HEK293 (cell line): ENCODE results near the gene MLPH.

Experiments used
- CTCF ChIA-PET: fragments of 350-600 bp; formaldehyde crosslinking; extraction: SDS; loops from one replicate; lab custom pipeline; 2021; ENCODE audit warnings: antibody characterized with exemption; lab: Yijun Ruan, JAX
- POLR2A ChIA-PET: fragments of 300-600 bp; formaldehyde crosslinking; extraction: SDS; loops from one replicate; lab custom pipeline; 2020; ENCODE audit warnings: antibody characterized with exemption, inconsistent platforms; lab: Yijun Ruan, JAX
- H3K27ac ChIP-seq: fragments of 200-500 bp; sonication (Bioruptor generic); 2 replicates; pipeline ENCODE4 v1.5.1; 2014; ENCODE audit warnings: low read depth, low read length, control low read depth, inconsistent platforms; ENCODE audit errors: extremely low read depth
- H3K36me3 ChIP-seq, 2 experiments: fragments of 200-500 bp in 1 of 2; sonication (Bioruptor generic) in 1 of 2; 1 replicate in 1 of 2; 2 replicates in 1 of 2; pipeline ENCODE4 v1.5.1; 2014 to 2017; ENCODE audit warnings: inconsistent platforms in 2 of 2, low read length in 2 of 2; ENCODE audit not compliant: control insufficient read depth in 2 of 2, insufficient read depth in 1 of 2
- H3K4me1 ChIP-seq: fragments of 200-500 bp; sonication (Bioruptor generic); 2 replicates; pipeline ENCODE4 v1.5.1; 2014; ENCODE audit warnings: mild to moderate bottlenecking, low read length, inconsistent platforms; ENCODE audit not compliant: control insufficient read depth, insufficient read depth
- H3K4me3 ChIP-seq: 2 replicates; pipeline ENCODE4 v1.5.1; 2011; ENCODE audit warnings: low read depth, mild to moderate bottlenecking, control low read depth, low read length, moderate library complexity
- H3K9me3 ChIP-seq: fragments of 200-500 bp; sonication (Bioruptor generic); 2 replicates; pipeline ENCODE4 v1.5.1; 2014; ENCODE audit warnings: low read depth, low read length, inconsistent platforms; ENCODE audit not compliant: control insufficient read depth, insufficient read depth
- ATF2 ChIP-seq: fragments of 450-650 bp; formaldehyde crosslinking; IDR thresholded peaks from 2 replicates; pipeline ENCODE4 v1.5.1; 2016; ENCODE audit warnings: missing biosample characterization, missing genetic modification characterization, low read depth
- HOXA7 ChIP-seq: sonication (generic); formaldehyde crosslinking; IDR thresholded peaks from 2 replicates; pipeline ENCODE4 v1.8.1; 2022; ENCODE audit warnings: missing genetic modification reagents, borderline replicate concordance
- HOXD13 ChIP-seq: sonication (generic); formaldehyde crosslinking; IDR thresholded peaks from 2 replicates; pipeline ENCODE4 v1.8.0; 2022; ENCODE audit warnings: missing genetic modification reagents, borderline replicate concordance
- PRDM1 ChIP-seq: fragments of 450-650 bp; formaldehyde crosslinking; IDR thresholded peaks from 2 replicates; pipeline ENCODE4; 2016; ENCODE audit warnings: missing biosample characterization, missing genetic modification characterization
- RBAK ChIP-seq: fragments of 450-650 bp; formaldehyde crosslinking; IDR thresholded peaks from 2 replicates; pipeline ENCODE4 v1.5.1; 2016; ENCODE audit warnings: missing biosample characterization, missing genetic modification characterization
- ZBTB17 ChIP-seq: fragments of 450-650 bp; formaldehyde crosslinking; IDR thresholded peaks from 2 replicates; pipeline ENCODE4 v1.5.1; 2016; ENCODE audit warnings: missing biosample characterization, missing genetic modification characterization
- ZFP69B ChIP-seq: fragments of 450-650 bp; formaldehyde crosslinking; IDR thresholded peaks from 2 replicates; pipeline ENCODE4 v1.5.1; 2016; ENCODE audit warnings: missing biosample characterization, missing genetic modification characterization
- ZNF169 ChIP-seq: fragments of 450-650 bp; formaldehyde crosslinking; IDR thresholded peaks from 2 replicates; pipeline ENCODE4 v1.5.1; 2016; ENCODE audit warnings: missing biosample characterization, missing genetic modification characterization
- ZNF184 ChIP-seq: fragments of 450-650 bp; IDR thresholded peaks from 2 replicates; pipeline ENCODE4 v1.5.1; 2018; ENCODE audit warnings: missing biosample characterization, mild to moderate bottlenecking, missing genetic modification characterization
- ZNF23 ChIP-seq: fragments of 450-650 bp; formaldehyde crosslinking; IDR thresholded peaks from 2 replicates; pipeline ENCODE4 v1.5.1; 2016; ENCODE audit warnings: missing biosample characterization, missing genetic modification characterization, borderline replicate concordance
- ZNF239 ChIP-seq: fragments of 450-650 bp; formaldehyde crosslinking; IDR thresholded peaks from 2 replicates; pipeline ENCODE4 v1.5.1; 2016; ENCODE audit warnings: missing biosample characterization, missing genetic modification characterization
- ZNF302 ChIP-seq: fragments of 450-650 bp; formaldehyde crosslinking; IDR thresholded peaks from 2 replicates; pipeline ENCODE4 v1.5.1; 2016; ENCODE audit warnings: missing biosample characterization, missing genetic modification characterization, low read depth
- ZNF335 ChIP-seq: fragments of 450-650 bp; formaldehyde crosslinking; conservative IDR thresholded peaks from 2 replicates; pipeline ENCODE4 v1.5.1; 2016; ENCODE audit warnings: missing biosample characterization, missing genetic modification characterization
- ZNF514 ChIP-seq: fragments of 450-650 bp; formaldehyde crosslinking; IDR thresholded peaks from 2 replicates; pipeline ENCODE4 v1.5.1; 2016; ENCODE audit warnings: missing biosample characterization, missing genetic modification characterization
- ZNF596 ChIP-seq: fragments of 450-650 bp; IDR thresholded peaks from 2 replicates; pipeline ENCODE4 v1.5.0; 2018; ENCODE audit warnings: missing biosample characterization, mild to moderate bottlenecking, missing genetic modification characterization, moderate library complexity
- ZNF664 ChIP-seq: fragments of 450-650 bp; formaldehyde crosslinking; IDR thresholded peaks from 2 replicates; pipeline ENCODE4 v1.5.1; 2016; ENCODE audit warnings: missing biosample characterization, missing genetic modification characterization
- ZNF747 ChIP-seq: fragments of 450-650 bp; formaldehyde crosslinking; IDR thresholded peaks from 2 replicates; pipeline ENCODE4 v1.5.1; 2016; ENCODE audit warnings: missing biosample characterization, missing genetic modification characterization
- ZNF776 ChIP-seq: fragments of 450-650 bp; formaldehyde crosslinking; IDR thresholded peaks from 2 replicates; pipeline ENCODE4 v1.5.0; 2017; ENCODE audit warnings: missing biosample characterization, missing genetic modification characterization, borderline replicate concordance
- ZSCAN16 ChIP-seq: fragments of 450-650 bp; formaldehyde crosslinking; IDR thresholded peaks from 2 replicates; pipeline ENCODE4 v1.5.1; 2016; ENCODE audit warnings: missing biosample characterization, missing genetic modification characterization
- ZXDB ChIP-seq: fragments of 450-650 bp; formaldehyde crosslinking; IDR thresholded peaks from 2 replicates; pipeline ENCODE4 v1.5.1; 2016; ENCODE audit warnings: missing biosample characterization, missing genetic modification characterization
- TF ChIP-seq, protein P1 (sequence below): fragments of 450-650 bp; formaldehyde crosslinking; IDR thresholded peaks from 2 replicates; pipeline ENCODE4; 2016; ENCODE audit warnings: missing biosample characterization, missing genetic modification characterization
- TF ChIP-seq, protein P2 (sequence below): sonication (generic); formaldehyde crosslinking; IDR thresholded peaks from 2 replicates; pipeline ENCODE4 v1.8.1; 2022; ENCODE audit warnings: mild to moderate bottlenecking, moderate library complexity, missing genetic modification reagents
- TF ChIP-seq, protein P3 (sequence below): fragments of 450-650 bp; formaldehyde crosslinking; IDR thresholded peaks from 2 replicates; pipeline ENCODE4 v1.5.1; 2016; ENCODE audit warnings: missing biosample characterization, missing genetic modification characterization

MLPH gene

DNA sequence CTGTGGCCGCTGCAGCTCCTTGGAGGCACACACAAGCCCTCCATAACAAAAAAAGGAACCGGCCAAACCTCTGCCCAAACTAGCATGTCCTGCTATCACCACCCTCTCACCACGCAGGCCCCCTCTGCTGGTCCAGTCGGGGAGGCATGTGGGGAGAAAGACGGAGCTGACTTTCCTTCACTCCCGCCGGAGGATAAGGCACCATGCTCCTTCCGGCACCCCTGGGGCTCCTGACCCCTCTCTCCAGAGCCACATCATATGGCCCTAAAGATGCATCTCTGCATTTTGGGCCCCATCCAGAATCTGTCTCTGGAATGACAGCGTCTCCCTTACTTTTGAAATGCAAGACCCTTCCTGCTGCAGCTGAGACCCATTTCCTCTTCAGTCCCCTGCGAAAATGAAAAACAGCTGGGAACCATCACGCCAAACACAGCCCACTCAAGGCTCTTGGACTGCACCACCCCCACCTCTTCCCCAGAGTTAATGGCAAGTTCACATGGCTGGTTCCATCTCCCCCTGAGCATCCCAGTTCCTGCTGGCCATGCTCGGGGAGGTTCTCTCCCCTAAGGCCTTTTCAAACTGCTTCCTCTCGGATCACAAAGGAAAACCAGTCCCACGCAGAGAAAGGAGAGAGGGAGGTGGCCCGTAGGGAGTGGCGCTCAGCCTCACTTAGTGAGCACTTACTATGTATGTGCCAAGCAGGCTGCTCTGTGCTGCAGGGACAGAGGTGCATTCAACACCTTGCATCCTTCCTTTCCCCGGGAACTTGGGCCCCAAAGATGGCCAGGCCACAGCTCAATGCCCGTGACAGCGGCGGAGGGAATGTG is 35.2 kb upstream of the MLPH start (continued):
- TF ChIP-seq ATF2 (no peak), PRDM1 (no peak), ZNF335 (no peak), ZNF514 (tag by site-specific recombination) (no peak), ZNF23 (tag by site-specific recombination) (no peak)
- TF ChIP-seq, protein P1, sequence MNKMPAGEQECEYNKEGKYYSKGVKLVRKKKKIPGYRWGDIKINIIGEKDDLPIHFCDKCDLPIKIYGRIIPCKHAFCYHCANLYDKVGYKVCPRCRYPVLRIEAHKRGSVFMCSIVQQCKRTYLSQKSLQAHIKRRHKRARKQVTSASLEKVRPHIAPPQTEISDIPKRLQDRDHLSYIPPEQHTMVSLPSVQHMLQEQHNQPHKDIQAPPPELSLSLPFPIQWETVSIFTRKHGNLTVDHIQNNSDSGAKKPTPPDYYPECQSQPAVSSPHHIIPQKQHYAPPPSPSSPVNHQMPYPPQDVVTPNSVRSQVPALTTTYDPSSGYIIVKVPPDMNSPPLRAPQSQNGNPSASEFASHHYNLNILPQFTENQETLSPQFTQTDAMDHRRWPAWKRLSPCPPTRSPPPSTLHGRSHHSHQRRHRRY = no peak

DNA sequence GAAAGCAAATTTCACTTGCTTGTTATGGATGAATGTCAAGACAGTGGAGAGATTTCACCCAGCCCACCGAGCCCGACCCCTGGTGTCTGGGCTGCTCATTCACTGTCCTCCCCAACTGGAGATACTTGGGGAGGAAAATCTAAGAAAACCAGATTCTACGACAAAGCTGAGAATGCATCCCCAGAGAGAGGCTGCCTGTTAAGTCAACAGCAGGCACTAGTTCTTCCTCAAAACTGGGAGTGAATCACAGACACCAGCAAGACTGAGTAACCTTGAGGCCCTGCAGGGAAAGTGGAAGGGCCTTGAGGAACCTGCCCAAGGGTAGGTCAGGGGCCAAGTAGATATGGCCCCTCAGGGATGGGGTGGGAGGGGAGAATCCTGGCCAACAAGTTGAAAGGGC is 34.2 kb upstream of the MLPH start:
- CTCF ChIA-PET = no interaction called here
- no peak overlapping the region for H3K27ac ChIP-seq
- POLR2A ChIA-PET = no interaction called here
- no peaks in the 10 kb centered on the region for H3K36me3 ChIP-seq
- no peaks in the 10 kb centered on the region for H3K9me3 ChIP-seq
- no peak overlapping the region for H3K4me3 ChIP-seq
- H3K4me1 ChIP-seq = no peaks in the 10 kb centered on the region
- TF ChIP-seq ZNF169 = no peak
- no peak for TF ChIP-seq ZBTB17
- no peak for TF ChIP-seq ZNF776 (tag by site-specific recombination)
- TF ChIP-seq RBAK (tag by site-specific recombination) = no peak
- no peak for TF ChIP-seq ZNF596
- no peak for TF ChIP-seq ZSCAN16 (tag by site-specific recombination)
- no peak for TF ChIP-seq ZFP69B (tag by site-specific recombination)
- no peak for TF ChIP-seq ZNF302
- no peak for TF ChIP-seq ZNF184 (tag by site-specific recombination)
- TF ChIP-seq ZNF664 = no peak
- no peak for TF ChIP-seq HOXA7
- TF ChIP-seq ZNF335 = no peak
- no peak for TF ChIP-seq ZNF747 (tag by site-specific recombination)
- TF ChIP-seq HOXD13 (CRISPR knock-in tag) = no peak
- TF ChIP-seq, protein P2, sequence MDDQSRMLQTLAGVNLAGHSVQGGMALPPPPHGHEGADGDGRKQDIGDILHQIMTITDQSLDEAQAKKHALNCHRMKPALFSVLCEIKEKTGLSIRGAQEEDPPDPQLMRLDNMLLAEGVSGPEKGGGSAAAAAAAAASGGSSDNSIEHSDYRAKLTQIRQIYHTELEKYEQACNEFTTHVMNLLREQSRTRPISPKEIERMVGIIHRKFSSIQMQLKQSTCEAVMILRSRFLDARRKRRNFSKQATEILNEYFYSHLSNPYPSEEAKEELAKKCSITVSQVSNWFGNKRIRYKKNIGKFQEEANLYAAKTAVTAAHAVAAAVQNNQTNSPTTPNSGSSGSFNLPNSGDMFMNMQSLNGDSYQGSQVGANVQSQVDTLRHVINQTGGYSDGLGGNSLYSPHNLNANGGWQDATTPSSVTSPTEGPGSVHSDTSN = no peak
- TF ChIP-seq, protein P3, sequence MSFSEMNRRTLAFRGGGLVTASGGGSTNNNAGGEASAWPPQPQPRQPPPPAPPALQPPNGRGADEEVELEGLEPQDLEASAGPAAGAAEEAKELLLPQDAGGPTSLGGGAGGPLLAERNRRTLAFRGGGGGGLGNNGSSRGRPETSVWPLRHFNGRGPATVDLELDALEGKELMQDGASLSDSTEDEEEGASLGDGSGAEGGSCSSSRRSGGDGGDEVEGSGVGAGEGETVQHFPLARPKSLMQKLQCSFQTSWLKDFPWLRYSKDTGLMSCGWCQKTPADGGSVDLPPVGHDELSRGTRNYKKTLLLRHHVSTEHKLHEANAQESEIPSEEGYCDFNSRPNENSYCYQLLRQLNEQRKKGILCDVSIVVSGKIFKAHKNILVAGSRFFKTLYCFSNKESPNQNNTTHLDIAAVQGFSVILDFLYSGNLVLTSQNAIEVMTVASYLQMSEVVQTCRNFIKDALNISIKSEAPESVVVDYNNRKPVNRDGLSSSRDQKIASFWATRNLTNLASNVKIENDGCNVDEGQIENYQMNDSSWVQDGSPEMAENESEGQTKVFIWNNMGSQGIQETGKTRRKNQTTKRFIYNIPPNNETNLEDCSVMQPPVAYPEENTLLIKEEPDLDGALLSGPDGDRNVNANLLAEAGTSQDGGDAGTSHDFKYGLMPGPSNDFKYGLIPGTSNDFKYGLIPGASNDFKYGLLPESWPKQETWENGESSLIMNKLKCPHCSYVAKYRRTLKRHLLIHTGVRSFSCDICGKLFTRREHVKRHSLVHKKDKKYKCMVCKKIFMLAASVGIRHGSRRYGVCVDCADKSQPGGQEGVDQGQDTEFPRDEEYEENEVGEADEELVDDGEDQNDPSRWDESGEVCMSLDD (tag by site-specific recombination) = no peak
- no peak for TF ChIP-seq ZXDB (tag by site-specific recombination)
- no peak for TF ChIP-seq ZNF239 (tag by site-specific recombination)
